GM19463 (cell line): ENCODE measurements around the gene CTNNA3.

ENCODE experiments used
- ATAC-seq: cut with Tn5 transposase; IDR thresholded peaks from one replicate; pipeline ENCODE4 v1.9.1; 2021; ENCODE audit warnings: mild to moderate bottlenecking, moderate library complexity; ENCODE audit not compliant: unreplicated experiment

The CTNNA3 gene

GRCh38 chr10:66273966-66274519 lies 1422.0 kb downstream of the CTNNA3 start:
- no peak for ATAC-seq

GRCh38 chr10:66265398-66265797 lies 1430.6 kb downstream of the CTNNA3 start:
- ATAC-seq, result no peak

GRCh38 chr10:66259836-66260235 lies 1436.2 kb downstream of the CTNNA3 start:
- ATAC-seq, result no peak

- no peak for ATAC-seq
Observed at GRCh38 chr10:66258693-66259092, 1437.3 kb downstream of the CTNNA3 start.

GRCh38 chr10:66257801-66258200 lies 1438.2 kb downstream of the CTNNA3 start:
- no peak for ATAC-seq

- no peak for ATAC-seq
Observed at GRCh38 chr10:66252986-66253385, 1443.0 kb downstream of the CTNNA3 start.

GRCh38 chr10:66246177-66246576 lies 1449.8 kb downstream of the CTNNA3 start:
- no peak for ATAC-seq

- ATAC-seq, result no peak
Observed at GRCh38 chr10:66244953-66245352, 1451.0 kb downstream of the CTNNA3 start.

GRCh38 chr10:66242885-66243284 lies 1453.1 kb downstream of the CTNNA3 start:
- ATAC-seq, result no peak

- ATAC-seq, result no peak
Observed at GRCh38 chr10:66239062-66239461, 1456.9 kb downstream of the CTNNA3 start.

GRCh38 chr10:66238343-66238742 lies 1457.7 kb downstream of the CTNNA3 start:
- ATAC-seq, result no peak

GRCh38 chr10:66234872-66235271 lies 1461.1 kb downstream of the CTNNA3 start:
- ATAC-seq, result no peak

GRCh38 chr10:66228887-66229286 lies 1467.1 kb downstream of the CTNNA3 start:
- no peak for ATAC-seq

- ATAC-seq, result no peak
Observed at GRCh38 chr10:66223656-66224055, 1472.3 kb downstream of the CTNNA3 start.

GRCh38 chr10:66222462-66223046 lies 1473.4 kb downstream of the CTNNA3 start:
- ATAC-seq, result no peak

- no peak for ATAC-seq
Observed at GRCh38 chr10:66218981-66219587, 1476.9 kb downstream of the CTNNA3 start.

- no peak for ATAC-seq
Observed at GRCh38 chr10:66218289-66218688, 1477.7 kb downstream of the CTNNA3 start.

GRCh38 chr10:66215920-66216319 lies 1480.1 kb downstream of the CTNNA3 start:
- no peak for ATAC-seq

- no peak for ATAC-seq
Observed at GRCh38 chr10:66214721-66215404, 1481.1 kb downstream of the CTNNA3 start.

GRCh38 chr10:66209025-66209424 lies 1487.0 kb downstream of the CTNNA3 start:
- no peak for ATAC-seq

GRCh38 chr10:66204838-66205237 lies 1491.2 kb downstream of the CTNNA3 start:
- ATAC-seq, result no peak

GRCh38 chr10:66202101-66202500 lies 1493.9 kb downstream of the CTNNA3 start:
- no peak for ATAC-seq
